Epithelial cell of esophagus (primary cell): ENCODE results near the gene UVRAG.

Experiments used
- DNase-seq: peaks from one replicate; pipeline ENCODE4 v3.0.0; 2010; ENCODE audit warnings: low read depth
- H3K4me3 ChIP-seq: 2 replicates; pipeline ENCODE4 v1.5.1; 2011; ENCODE audit warnings: mild to moderate bottlenecking, low read length, control low read depth
- CTCF ChIP-seq: IDR thresholded peaks from 2 replicates; pipeline ENCODE4 v1.5.1; 2011; ENCODE audit warnings: low read depth, mild to moderate bottlenecking, low read length, control low read depth, inconsistent platforms; ENCODE audit not compliant: insufficient read depth; ENCODE audit errors: missing control alignments

UVRAG gene

GRCh38 chr11:75809111-75809510, 5.9 kb upstream of the UVRAG start:
- no peak for TF ChIP-seq CTCF
- H3K4me3 ChIP-seq = no peak overlapping the region
- no peak for DNase-seq

- no peak for TF ChIP-seq CTCF
- no peak overlapping the region for H3K4me3 ChIP-seq
- no peak for DNase-seq
These were observed 5.0 kb upstream of the UVRAG start for GRCh38 chr11:75809991-75810390.

GRCh38 chr11:75810637-75811390, 4.2 kb upstream of the UVRAG start:
- no peak for TF ChIP-seq CTCF
- no peak for DNase-seq
- no peak overlapping the region for H3K4me3 ChIP-seq

GRCh38 chr11:75811485-75811884, 3.5 kb upstream of the UVRAG start:
- TF ChIP-seq CTCF = no peak
- no peak overlapping the region for H3K4me3 ChIP-seq
- DNase-seq = no peak

GRCh38 chr11:75812542-75813040, 2.4 kb upstream of the UVRAG start:
- no peak for TF ChIP-seq CTCF
- no peak overlapping the region for H3K4me3 ChIP-seq
- DNase-seq = no peak

GRCh38 chr11:75813124-75813523, 1.9 kb upstream of the UVRAG start:
- DNase-seq = peak; percentile 46
- no peak overlapping the region for H3K4me3 ChIP-seq
- TF ChIP-seq CTCF = no peak

GRCh38 chr11:75813622-75814039, 1.4 kb upstream of the UVRAG start:
- DNase-seq = peak; percentile 55
- no peak for TF ChIP-seq CTCF
- no peak overlapping the region for H3K4me3 ChIP-seq
